ENCODE data around the gene SNRPD1.
"Not testable (repeated sequence)": the region's sequence is repeated elsewhere in the genome, so short reads cannot be mapped to it uniquely, and the experiment has no call there.

The SNRPD1 gene

DNA sequence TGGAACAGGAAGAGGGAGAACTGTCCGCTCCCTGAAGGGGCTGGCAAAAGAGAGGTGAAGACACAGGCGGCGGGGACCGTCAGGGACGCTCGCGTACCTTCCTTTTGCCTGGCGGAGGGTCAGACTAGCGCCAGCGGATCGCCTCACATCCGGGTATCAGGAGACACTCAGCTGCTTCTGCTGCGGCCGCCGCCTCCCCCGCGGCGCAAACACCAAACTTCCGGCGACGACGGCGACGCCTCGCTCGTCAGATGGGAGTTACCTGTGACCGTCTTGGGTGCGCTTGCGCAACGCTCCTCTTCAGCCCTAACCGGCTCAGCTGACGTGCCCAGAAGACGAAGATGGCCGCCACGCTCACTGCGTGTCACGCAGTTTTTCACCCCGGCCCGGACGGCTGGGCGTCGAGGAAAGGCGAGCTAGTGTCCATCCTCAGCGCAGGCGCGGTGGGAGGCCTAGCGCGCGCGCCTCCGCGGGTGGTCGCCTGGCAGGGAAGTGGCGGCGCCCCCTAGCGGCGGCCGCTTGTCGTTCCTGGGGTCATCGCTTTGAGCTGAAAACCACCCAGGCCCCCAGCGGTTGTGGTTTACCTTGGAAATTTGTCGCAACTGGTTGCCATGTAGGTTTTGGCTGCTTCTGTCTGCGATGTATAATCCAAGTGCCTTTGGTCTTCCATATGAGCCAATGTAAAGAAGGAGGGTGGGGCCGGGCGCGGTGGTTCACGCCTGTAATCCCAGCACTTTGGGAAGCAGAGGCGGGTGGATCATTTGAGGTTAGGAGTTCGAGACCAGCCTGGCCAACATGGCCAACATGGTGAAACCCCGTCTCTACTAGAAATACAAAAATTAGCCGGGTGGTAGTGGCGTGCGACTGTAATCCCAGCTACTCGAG lies 11.3 kb upstream of the SNRPD1 start, which contains the start of gene ESCO1:
TSS of gene ESCO1 (minus strand) at position 179 of the 885 bp plus-strand sequence. CDS start 25,861 bp downstream, outside the sequence.
- Histone ChIP-seq H3K4me1 (no peaks in the 10 kb centered on the region), H3K4me2 (ENCODE audit: low read length) (peak within 1 kb of the TSS; percentile 67), H3K36me3 (ENCODE audit: control insufficient read depth, insufficient read depth, low read length) (no peaks in the 10 kb centered on the region), H2AFZ (peak within 1 kb of the TSS; percentile 82), H3K79me2 (peaks cover 17% of the 10 kb centered on the region), H3K27ac (peak within 1 kb of the TSS; percentile 92), H3K27me3 (ENCODE audit: control insufficient read depth, insufficient read depth, low read length) (no peaks in the 10 kb centered on the region), H3K9ac (peak within 1 kb of the TSS; percentile 39), H3K4me3 (ENCODE audit: low read depth, low read length) (peak within 1 kb of the TSS; percentile 96), H3K9me3 (ENCODE audit: control insufficient read depth, low read length) (no peaks in the 10 kb centered on the region)
- TF ChIP-seq, protein P1, sequence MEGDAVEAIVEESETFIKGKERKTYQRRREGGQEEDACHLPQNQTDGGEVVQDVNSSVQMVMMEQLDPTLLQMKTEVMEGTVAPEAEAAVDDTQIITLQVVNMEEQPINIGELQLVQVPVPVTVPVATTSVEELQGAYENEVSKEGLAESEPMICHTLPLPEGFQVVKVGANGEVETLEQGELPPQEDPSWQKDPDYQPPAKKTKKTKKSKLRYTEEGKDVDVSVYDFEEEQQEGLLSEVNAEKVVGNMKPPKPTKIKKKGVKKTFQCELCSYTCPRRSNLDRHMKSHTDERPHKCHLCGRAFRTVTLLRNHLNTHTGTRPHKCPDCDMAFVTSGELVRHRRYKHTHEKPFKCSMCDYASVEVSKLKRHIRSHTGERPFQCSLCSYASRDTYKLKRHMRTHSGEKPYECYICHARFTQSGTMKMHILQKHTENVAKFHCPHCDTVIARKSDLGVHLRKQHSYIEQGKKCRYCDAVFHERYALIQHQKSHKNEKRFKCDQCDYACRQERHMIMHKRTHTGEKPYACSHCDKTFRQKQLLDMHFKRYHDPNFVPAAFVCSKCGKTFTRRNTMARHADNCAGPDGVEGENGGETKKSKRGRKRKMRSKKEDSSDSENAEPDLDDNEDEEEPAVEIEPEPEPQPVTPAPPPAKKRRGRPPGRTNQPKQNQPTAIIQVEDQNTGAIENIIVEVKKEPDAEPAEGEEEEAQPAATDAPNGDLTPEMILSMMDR (IDR thresholded peaks at IDR 0.05), result peak; percentile 97

DNA sequence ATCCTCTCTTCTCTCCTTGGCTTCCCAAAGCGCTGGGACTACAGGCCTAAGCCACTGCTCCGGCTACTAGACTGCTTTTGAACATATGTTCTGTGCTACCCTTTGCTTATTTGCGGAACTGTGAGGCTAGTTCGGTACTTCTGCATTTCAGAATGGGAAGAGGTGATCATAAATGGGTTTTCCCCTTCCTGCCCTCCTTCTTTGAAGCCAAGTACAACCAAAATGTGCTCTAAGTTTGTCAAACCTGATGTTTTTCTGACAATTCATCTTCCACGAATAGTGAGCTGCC lies 9.9 kb upstream of the SNRPD1 start:
- H3K27me3 ChIP-seq (ENCODE audit: control insufficient read depth, insufficient read depth, low read length), result no peaks in the 10 kb centered on the region
- no peak overlapping the region for H2AFZ ChIP-seq
- H3K4me1 ChIP-seq, result no peaks in the 10 kb centered on the region
- H3K4me3 ChIP-seq (ENCODE audit: low read depth, low read length), result no peak overlapping the region
- no peaks in the 10 kb centered on the region for H3K36me3 ChIP-seq (ENCODE audit: control insufficient read depth, insufficient read depth, low read length)
- TF ChIP-seq, protein P1 (IDR thresholded peaks at IDR 0.05), result no peak
- H3K27ac ChIP-seq, result no peak overlapping the region
- H3K79me2 ChIP-seq, result peaks cover 11% of the 10 kb centered on the region
- H3K4me2 ChIP-seq (ENCODE audit: low read length), result no peak overlapping the region
- H3K9me3 ChIP-seq (ENCODE audit: control insufficient read depth, low read length), result no peaks in the 10 kb centered on the region
- H3K9ac ChIP-seq, result no peak overlapping the region

GRCh38 chr18:21604671-21605070 lies 7.4 kb upstream of the SNRPD1 start:
- no peak overlapping the region for H2AFZ ChIP-seq
- no peaks in the 10 kb centered on the region for H3K4me1 ChIP-seq
- no peaks in the 10 kb centered on the region for H3K27me3 ChIP-seq (ENCODE audit: control insufficient read depth, insufficient read depth, low read length)
- H3K9me3 ChIP-seq (ENCODE audit: control insufficient read depth, low read length), result no peaks in the 10 kb centered on the region
- TF ChIP-seq, protein P1 (IDR thresholded peaks at IDR 0.05), result no peak
- H3K4me3 ChIP-seq (ENCODE audit: low read depth, low read length), result no peak overlapping the region
- H3K9ac ChIP-seq, result no peak overlapping the region
- H3K27ac ChIP-seq, result no peak overlapping the region
- no peak overlapping the region for H3K4me2 ChIP-seq (ENCODE audit: low read length)
- no peaks in the 10 kb centered on the region for H3K36me3 ChIP-seq (ENCODE audit: control insufficient read depth, insufficient read depth, low read length)
- no peaks in the 10 kb centered on the region for H3K79me2 ChIP-seq

DNA sequence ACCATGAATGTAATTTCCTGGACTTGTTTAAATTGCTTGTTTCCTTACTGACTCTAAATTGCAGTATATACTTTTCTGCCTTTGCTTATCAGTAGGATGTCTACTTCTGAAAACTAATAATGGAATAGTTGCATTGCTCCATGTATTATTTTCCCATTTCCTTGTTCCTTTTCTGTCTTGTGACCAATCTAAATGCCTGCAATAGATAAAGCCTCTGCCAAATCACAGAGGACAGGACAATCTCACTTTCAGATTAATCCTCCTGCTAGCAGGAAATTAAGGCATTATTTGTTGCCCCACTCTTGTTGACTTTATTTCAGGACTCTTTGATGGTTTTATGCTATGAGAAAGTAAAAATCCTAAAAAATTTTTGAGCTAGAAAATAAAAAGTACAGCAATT lies 6.9 kb upstream of the SNRPD1 start:
- Histone ChIP-seq H3K4me3 (ENCODE audit: low read depth, low read length) (no peak overlapping the region), H2AFZ (no peak overlapping the region), H3K4me1 (no peaks in the 10 kb centered on the region), H3K9me3 (ENCODE audit: control insufficient read depth, low read length) (no peaks in the 10 kb centered on the region), H3K27me3 (ENCODE audit: control insufficient read depth, insufficient read depth, low read length) (no peaks in the 10 kb centered on the region), H3K36me3 (ENCODE audit: control insufficient read depth, insufficient read depth, low read length) (no peaks in the 10 kb centered on the region), H3K4me2 (ENCODE audit: low read length) (no peak overlapping the region), H3K27ac (no peak overlapping the region), H3K79me2 (no peaks in the 10 kb centered on the region), H3K9ac (no peak overlapping the region)
- TF ChIP-seq, protein P1 (IDR thresholded peaks at IDR 0.05), result no peak

- peak overlapping the region; percentile 67 for H3K4me2 ChIP-seq (ENCODE audit: low read length)
Measured at GRCh38 chr18:21611401-21612124, 551 bp upstream of the SNRPD1 start.

GRCh38 chr18:21621640-21622039 lies 9.5 kb downstream of the SNRPD1 start:
- H3K9ac ChIP-seq; H2AFZ ChIP-seq; H3K9me3 ChIP-seq (ENCODE audit: control insufficient read depth, low read length): not testable (repeated sequence)

More at GRCh38 chr18:21611401-21612124, 551 bp upstream of the SNRPD1 start:
- not testable (repeated sequence) for H3K36me3 ChIP-seq (ENCODE audit: control insufficient read depth, insufficient read depth, low read length); H3K9ac ChIP-seq; H3K27me3 ChIP-seq (ENCODE audit: control insufficient read depth, insufficient read depth, low read length); H3K9me3 ChIP-seq (ENCODE audit: control insufficient read depth, low read length); H3K4me1 ChIP-seq
- H3K4me3 ChIP-seq (ENCODE audit: low read depth, low read length), result peak overlapping the region; percentile 82
- peak overlapping the region; percentile 93 for H2AFZ ChIP-seq
- peaks cover 14% of the 10 kb centered on the region for H3K79me2 ChIP-seq
- H3K27ac ChIP-seq, result peak overlapping the region; percentile 77

More at GRCh38 chr18:21621640-21622039, 9.5 kb downstream of the SNRPD1 start:
- not testable (repeated sequence) for H3K36me3 ChIP-seq (ENCODE audit: control insufficient read depth, insufficient read depth, low read length); H3K4me1 ChIP-seq; H3K4me3 ChIP-seq (ENCODE audit: low read depth, low read length); H3K27ac ChIP-seq; H3K27me3 ChIP-seq (ENCODE audit: control insufficient read depth, insufficient read depth, low read length); H3K4me2 ChIP-seq (ENCODE audit: low read length)
- H3K79me2 ChIP-seq, result peaks cover 22% of the 10 kb centered on the region
